GM12873 (cell line): ENCODE results near the gene POLDIP3.

Source experiments
- TF ChIP-seq, protein P1 (sequence below): IDR thresholded peaks from 2 replicates; pipeline ENCODE4 v1.5.1; 2012; ENCODE audit warnings: low read depth, mild to moderate bottlenecking, moderate library complexity, low read length, control low read depth; ENCODE audit not compliant: insufficient read depth; ENCODE audit errors: missing control alignments

POLDIP3 gene, protein sequence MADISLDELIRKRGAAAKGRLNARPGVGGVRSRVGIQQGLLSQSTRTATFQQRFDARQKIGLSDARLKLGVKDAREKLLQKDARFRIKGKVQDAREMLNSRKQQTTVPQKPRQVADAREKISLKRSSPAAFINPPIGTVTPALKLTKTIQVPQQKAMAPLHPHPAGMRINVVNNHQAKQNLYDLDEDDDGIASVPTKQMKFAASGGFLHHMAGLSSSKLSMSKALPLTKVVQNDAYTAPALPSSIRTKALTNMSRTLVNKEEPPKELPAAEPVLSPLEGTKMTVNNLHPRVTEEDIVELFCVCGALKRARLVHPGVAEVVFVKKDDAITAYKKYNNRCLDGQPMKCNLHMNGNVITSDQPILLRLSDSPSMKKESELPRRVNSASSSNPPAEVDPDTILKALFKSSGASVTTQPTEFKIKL

DNA sequence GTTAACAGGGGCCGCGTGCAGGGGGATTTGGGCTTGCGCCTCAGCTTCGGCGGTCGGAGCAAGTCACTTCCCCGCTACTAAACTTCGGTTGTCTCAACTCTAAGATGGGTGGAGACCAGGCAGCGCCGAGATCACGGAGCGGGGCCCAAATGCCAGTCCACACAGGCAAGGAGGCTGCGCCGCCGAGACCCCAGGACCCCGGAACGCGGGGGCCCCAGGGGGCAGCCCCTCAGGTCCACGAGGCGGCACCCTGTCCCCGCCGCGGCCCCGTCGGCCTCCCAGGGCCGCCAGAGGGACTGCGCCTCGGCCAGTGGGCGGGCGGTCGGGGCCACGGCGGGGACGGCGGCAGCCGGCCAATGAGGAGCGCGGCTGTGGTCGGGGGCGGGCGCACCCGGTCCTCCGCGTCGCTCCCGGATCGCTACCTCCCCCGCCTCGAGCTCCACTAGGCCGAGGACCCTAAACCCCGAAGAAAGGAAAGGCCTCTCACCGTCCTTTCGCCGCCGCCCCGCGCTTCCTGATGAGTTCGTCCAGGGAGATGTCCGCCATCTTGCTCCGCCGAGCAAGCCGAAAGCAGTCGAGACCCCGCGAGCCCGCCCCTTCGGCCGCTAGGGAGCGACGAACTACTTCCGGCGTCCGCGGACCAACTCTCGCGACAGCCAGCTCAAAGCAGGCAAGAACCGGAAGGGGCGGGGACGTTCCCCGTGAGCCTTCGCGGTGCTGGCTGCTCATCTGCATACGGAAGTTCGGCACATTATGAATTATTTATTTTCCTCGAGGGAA lies at the start of gene POLDIP3:
TSS of gene POLDIP3 (minus strand) at position 572 of the 780 bp plus-strand sequence. CDS start at position 546, 26 bp downstream.
- TF ChIP-seq, protein P1, sequence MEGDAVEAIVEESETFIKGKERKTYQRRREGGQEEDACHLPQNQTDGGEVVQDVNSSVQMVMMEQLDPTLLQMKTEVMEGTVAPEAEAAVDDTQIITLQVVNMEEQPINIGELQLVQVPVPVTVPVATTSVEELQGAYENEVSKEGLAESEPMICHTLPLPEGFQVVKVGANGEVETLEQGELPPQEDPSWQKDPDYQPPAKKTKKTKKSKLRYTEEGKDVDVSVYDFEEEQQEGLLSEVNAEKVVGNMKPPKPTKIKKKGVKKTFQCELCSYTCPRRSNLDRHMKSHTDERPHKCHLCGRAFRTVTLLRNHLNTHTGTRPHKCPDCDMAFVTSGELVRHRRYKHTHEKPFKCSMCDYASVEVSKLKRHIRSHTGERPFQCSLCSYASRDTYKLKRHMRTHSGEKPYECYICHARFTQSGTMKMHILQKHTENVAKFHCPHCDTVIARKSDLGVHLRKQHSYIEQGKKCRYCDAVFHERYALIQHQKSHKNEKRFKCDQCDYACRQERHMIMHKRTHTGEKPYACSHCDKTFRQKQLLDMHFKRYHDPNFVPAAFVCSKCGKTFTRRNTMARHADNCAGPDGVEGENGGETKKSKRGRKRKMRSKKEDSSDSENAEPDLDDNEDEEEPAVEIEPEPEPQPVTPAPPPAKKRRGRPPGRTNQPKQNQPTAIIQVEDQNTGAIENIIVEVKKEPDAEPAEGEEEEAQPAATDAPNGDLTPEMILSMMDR, result peak; percentile 13

DNA sequence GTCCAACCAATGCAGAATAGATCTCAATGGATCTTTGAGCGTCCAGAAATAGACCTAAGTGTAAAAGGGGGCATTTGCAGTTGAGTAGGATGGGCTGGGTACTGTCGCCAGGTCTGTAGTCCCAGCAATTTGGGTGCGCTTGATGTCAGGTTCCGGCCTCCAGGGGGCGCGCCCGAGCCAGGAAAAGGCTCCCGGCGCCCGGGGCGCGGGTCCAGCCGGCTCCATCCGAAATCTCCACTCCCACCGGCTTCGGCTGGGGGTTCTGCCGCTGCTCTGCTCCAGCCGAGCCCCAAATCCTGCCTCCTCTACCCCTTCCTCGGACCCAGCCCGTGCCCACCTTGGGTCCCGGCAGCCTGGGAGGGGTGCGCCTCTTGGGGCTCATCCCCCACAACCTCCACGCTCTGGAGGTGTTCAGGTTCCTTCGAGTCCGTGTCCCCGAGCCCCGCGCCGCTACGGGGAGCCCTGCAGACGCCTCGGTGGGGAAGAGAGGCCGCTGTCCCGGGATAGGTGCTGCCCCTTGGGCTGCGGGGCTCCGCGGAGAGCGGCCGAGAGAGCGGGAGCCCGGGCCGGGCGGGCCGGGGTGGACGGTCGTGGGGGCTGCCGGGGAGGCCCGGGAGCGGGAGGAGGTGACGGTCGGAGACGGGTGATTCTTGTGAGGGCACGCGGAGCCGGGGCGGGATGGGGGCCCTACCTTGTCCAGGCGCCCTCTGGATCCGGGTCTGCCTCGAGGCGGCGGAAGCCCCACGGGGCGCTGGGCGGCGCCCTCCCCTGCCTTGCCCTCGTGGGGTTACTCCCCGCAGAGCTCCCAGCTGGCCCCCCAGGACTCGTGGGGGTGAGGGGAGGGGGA lies 47.5 kb upstream of the POLDIP3 start:
- TF ChIP-seq, protein P1, result peak; percentile 84

DNA sequence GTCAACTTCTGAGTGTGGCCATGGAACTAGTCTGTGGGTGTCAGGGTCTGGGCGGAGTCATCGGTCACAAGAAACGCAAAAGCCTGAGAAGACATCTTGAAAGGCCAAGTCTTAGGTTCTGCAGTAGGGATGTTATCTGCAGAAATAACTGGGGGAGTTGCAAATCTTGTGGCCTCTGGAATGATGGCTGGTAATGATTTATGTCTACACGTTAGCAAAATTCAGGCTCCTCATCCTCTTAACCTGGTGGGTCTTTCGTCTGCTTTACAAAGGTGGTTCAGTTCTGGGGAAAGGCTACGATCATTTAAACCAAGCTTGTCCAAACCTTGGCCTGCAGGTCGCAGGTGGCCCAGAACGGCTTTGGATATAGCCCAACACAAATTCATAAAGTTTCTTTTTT lies 41.9 kb upstream of the POLDIP3 start:
- TF ChIP-seq, protein P1, result no peak

DNA sequence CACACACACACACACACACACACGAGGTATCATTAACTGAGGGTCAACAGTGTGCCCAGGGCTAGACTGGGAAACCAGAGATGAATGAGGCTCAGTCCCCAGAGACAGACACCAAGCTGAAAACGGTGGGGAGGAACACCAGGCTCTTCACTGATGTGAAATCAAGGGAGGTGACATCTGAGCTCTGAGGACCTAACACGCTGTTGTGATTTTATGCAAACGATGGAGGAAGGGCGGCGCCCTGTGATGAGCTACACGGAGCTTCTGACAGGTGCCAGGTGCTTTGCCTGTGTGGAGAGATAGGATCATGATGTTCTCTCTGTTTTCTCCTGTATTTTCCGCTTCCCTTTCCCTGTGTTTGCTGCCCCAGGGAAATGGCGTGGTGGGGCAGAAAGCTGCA lies 41.0 kb upstream of the POLDIP3 start:
- TF ChIP-seq, protein P1, result no peak

DNA sequence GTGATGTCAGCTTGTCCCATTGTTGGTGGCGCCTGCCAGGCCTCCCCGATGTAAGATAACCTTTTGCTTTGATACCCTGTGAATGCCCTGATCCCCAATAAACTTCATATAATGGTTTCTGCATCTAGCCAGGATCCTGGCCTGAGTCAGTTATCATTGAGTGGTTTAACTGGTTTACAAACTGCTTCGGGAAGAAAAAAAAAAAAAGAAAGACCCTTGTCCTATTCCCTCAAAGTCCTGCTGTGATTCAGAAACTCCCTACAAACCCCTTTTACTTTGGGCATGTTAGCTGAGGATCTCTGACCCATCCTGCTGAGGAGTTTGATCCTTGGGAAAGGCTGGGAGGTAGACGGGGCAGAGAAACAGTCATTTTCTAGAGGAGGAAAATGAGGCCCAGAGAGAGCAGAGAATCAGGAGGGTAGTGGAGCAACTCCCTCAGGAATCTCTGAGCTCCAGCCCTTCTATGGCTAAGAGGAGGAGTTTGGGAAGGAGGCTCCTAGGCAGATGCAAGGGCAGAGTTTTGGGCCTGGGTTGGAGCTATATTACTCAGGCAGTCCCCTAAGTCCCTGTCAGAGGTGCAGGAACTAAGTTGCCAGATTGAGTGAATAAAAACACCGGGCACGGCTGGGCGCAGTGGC lies 39.9 kb upstream of the POLDIP3 start:
- TF ChIP-seq, protein P1, result no peak

DNA sequence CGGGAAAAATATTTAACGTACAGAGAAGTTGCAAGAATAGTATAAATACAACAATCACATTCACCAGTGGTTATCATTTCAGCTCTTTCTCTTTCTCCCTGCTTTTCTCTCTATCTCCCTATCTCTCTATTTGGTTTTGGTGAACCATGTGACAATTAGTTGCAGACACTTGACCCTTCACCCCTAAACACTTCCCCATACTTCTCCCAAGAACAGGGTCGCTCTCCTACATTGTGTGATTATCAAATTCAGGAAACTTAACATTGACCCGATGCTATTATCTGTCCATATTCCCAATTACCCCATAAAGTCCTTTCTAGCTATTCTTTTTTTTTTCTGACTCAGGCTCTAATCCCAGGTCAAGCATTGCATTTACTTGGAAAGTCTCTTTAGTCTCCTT lies 39.3 kb upstream of the POLDIP3 start:
- TF ChIP-seq, protein P1, result no peak
